Dermis blood vessel endothelial cell (primary cell): ENCODE data around the gene EML5. TPM values are rescaled to one million over a fixed set of nuclear protein-coding genes. Genes with fewer than 3 reads are reported as not detected.

ENCODE experiments used
- DNase-seq: peaks from one replicate; pipeline ENCODE4 v3.0.0; 2010
- total RNA-seq: library from RNA; depleted of rRNA; stranded (reverse); fragments of >200 nt; gene quantifications from 2 replicates; pipeline ENCODE4 v1.2.3, GENCODE V29; 2014

Gene EML5
- total RNA-seq, 1 donor from 2014 or later = under 0.01 TPM

DNA sequence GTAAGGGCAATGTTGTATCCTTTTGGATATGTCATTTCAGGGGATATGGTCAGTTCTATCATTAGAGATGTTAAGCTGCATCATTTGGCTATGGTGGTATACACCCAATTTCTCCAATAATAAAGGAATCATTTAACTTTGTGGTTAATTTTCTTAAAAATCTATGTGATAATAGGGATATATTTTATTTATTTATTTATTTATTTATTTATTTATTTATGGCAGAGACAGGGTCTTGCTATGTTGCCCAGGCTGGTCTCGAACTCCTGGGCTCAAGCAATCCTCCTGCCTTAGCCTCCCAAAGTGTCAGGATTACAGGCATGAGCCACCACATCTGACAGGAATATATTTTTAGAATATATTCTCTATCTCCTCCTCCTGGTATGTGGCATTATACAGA lies 85.7 kb downstream of the EML5 start:
- no peak for DNase-seq

DNA sequence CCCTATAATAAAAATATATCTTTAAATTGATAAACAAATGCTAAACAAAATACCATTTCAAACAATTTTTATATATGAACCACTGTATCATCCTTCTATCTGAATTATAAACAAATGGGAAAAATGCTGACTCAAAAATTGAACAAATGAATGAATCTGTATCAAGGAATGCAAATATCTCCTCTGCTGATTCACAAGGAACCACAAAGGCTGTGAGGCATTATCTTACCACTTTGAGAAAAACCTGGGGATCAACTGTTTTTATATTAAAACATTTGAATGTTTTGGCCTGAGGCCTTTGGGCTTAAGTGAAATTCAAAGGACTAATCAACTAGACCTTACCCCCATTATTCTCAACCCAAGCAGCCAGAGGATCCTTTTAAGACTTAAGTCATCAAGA lies 86.3 kb downstream of the EML5 start:
- no peak for DNase-seq

DNA sequence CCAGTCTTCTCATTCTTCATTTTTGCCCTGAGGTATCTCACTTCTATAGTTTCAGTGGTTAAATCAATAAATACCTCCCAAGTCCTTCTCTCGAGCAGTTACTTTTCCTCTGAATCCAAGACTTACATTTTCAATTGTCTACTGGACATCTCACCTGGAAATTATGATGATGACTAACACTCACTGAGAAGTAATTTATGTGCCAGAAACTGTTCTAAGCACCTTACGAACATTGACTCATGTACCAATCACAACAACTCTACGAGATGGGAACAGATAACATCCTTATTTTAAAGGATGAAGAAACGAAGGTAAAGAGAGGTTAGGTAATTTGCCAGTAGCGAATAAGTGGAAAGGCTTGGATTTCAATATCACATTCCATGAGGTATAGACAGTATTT lies 94.1 kb downstream of the EML5 start:
- no peak for DNase-seq

DNA sequence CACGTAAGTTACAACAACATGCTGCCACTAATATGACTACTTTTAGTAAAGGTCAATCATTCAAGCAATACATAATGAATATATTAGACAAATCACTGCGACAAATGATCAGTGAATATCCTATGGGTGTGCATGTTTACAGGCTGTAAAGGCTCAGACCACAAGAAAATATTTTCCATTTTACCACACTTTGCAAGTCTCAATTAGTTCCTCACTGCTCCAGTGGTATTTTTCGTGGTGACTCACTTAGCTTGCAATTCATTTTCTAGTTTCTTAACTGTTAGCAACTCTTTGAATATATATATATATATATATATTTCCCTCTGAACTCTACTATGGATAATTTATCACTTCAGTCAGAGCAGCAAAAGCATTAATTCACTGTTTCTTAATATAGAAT lies 96.9 kb downstream of the EML5 start:
- no peak for DNase-seq

DNA sequence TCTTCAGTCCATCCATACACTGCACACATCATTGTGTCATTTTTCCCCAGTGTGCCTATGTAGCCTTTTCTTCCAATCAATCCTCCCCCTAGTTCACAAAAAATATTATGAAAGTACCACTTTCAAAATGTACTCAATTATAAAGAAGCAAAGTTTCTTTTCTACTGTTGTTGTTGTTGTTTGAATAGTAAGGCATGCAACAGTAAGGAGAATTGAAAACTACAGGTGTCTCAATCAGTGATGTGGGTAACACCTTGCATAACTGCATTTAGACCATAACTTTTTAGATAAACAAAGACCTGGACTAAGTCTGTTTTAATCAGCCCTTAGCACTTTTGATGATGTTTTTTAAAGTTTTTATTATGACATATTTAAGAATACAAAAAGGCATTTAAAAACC lies 104.4 kb downstream of the EML5 start:
- DNase-seq = no peak

DNA sequence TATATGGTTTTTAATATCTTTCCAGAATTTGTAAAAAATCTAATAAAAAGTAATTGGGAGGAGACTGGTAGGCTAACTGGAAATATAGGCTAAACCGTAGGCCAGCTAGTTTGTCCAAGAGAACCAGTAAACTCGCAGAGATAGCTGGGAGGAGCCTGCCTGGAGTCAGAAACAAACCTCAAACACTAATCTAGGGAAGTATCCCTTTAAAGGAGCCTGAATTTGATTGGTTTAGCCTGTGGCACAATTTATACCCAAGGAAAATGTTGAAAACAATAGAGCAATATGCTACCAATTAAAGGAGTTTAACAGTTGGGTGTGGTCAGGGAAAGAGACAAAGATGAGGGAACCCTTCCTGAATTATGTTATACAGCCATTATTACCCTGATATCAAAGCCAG lies 109.6 kb downstream of the EML5 start:
- DNase-seq = no peak

DNA sequence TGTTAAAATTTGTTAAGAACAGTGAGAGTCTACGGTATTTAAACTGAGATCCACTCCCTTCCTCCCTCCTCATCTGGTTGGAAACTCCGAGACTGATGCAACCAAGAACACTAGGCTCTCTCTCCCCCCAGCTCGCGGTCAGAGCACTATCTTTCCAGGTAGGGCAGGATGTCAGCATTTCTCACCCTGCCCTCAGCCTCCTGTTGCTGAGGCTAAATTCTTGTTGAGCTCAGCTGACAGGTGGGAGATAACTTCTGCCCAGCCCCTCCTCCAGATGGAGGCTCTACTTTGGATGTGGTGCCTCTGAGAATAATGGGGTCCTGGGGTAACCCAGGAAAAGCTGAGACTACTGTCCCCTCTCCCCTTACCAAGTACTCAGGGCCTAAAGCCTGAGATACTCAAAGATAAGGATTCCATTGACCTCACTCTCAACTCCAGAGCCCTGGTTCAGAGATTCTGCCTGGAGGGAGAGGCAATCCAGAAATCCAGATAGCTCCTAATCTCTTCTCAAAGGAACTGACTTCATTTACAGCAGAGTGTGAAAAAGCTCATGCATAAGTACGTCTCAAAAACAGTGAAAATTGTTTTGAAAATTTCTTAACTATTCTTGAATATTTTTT lies 110.1 kb downstream of the EML5 start:
- DNase-seq = no peak

DNA sequence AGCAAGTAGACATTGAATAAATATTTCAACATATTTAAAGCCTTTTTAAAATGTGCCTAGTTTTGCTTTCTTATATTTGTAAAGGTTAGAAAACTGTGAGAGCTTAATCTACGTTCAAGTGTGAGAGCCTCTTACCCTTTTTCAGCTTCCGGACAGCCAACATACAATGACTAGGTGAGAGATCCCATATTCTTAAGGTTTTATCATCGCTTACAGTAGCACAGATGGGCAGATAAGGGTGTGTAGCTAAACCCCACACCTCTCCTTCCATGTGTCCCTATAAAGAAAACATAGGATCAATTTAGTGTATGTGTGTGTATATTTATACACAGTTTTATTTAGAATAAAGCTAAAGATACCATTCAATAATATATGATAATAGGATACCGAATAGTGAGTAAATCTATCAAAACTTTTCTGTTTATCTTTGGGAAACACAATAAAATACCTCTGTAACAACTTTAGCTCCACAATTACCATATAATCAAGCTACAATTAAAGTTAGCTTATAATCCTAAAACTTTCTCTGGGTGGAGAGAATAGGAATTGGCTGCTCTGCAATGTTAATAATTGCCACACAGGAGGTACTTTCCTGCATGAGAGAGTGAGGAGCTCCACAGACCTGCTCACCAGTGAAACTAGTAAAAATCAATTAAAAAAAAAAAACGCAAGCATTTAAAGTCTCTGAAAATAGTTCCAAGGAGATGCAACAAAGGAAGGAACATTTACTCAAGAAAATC lies 110.8 kb downstream of the EML5 start:
- no peak for DNase-seq

DNA sequence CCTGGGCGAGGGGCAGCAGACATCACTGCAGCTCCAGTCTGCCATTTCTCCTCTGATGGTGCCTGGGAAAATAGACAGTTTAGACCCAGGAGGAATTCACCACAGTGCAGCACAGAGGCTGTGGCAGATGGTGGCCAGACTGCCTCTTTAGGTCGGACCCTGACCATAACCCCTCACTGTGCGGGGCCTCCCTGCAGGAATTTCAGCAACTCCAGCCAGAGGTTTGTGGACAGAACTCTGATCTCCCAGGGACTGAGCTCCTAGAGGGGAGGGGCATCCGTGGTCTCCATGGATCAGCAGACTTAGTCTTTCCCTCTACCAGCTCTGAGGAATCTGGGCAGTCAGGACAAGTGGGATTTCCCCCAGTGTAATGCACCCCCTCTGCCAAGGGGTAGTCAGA lies 123.4 kb downstream of the EML5 start:
- no peak for DNase-seq

DNA sequence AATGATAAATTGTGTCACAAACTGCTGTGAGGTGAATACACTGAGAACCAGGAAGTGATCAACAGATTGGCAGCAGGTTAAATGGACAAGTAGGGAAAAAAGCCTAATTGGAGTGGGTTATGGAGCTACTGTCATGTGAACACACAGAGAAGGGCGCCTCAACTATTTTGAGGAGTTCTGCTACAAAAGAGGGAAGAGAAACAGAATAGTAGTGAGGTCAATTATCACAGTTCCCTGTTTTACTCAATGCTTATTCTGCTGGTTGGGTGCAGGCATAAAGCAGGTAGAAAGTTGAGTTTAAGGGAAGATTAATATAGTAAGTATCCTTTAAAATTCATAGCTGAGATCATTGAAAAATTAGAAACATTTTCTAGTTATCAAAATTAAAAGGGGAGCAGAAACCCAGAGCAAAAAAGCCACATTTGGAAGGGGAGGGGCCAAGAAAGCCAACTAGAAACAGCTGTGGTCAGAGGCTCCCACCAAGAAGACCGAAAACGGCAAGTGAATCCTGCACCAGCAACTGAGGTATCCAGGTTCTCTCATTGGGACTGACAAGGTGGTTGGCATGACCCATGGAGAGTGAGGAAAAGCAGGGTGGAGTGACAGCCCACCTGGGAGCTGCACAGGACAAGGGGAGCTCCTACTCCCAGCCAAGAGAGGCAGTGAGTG lies 124.2 kb downstream of the EML5 start:
- no peak for DNase-seq

DNA sequence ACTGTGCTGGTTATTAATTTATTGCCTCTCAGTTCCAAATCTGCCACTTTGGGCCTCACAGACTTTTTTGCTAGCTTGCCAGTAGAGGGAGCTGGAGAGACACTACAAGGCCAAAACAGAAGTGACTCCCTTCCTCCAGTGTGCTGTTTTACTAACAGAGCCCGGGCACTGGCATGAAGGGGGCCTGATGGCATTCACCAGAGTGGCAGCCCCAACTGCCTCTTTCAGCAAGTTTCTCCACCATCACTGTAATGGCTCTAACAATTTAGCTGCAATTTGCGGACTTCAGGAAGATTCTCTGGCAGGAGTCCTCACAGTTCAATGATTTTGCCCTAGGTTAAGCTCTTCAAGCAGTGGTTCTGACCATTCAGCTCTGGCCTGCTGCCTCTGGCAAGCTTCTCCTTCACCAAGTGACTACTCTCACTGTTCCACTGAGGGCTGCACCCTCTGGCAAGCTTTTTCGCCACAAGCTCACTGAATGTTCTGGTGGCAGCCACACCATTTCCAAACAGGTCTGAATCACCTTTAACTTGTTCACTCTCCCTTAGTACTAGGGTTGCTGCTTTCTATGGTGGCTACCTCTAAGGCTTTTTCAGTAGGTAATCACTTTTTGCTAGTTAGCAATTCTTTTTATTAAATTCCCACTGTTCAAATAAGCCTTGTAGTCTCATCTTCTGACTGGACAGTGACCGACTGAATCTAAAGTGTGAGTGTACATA lies 125.0 kb downstream of the EML5 start:
- peak; percentile 83 for DNase-seq

DNA sequence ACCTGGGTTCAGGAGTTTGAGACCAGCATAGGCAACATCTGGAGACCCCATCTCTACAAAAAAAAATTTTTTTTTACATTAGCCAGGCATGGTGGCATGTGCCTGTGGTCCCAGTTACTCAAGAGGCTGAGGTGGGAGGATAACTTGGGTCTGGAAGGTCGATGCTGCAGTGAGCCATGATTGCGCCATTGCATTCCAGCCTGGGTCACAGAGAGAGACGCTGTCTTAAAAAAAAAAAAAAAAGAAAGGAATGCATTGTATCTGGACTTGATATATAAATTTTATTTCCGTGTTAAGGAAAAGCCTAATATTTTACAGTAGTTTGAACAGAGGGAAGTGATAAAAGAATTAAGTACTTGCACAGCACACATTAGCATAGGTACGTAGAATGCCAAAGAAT lies 132.7 kb downstream of the EML5 start:
- no peak for DNase-seq

DNA sequence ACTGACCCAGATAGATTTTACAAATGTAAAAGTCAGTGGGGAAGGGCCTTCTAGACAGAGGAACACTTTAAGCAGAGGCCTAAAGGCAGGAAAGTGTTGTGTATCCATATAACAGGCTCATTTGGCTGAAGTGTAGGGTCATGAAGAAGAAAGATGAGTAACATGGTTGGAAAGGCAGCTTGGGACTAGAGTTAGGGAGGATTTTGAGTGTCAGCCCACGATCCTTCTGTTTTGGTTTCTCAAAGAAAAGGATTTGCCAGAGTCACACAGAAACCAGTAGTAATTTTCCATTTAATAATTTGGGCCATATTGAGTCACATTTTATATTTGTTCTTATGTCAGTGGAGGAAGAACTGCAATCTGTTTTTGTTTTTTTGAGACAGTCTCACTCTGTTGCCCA lies 153.5 kb downstream of the EML5 start:
- no peak for DNase-seq

DNA sequence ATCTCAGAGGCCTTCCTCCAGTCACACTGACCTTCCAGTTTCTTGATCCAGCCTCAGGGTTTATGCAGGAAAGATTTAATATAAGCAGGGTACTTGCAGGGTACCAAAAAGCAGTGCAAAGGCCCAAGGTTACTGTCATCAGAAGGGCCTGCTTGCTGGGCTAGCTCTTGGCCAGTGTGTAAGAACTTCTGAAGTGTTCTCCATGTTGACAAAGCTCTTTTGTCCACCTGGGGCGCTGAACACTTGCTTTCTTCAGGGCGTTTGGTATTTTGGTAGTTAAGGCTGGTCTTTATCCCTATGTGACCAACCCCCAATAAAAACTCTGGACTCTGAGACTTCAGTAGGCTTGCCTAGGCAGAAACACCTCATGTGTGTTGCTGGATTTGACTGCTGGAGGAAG lies 160.2 kb downstream of the EML5 start:
- no peak for DNase-seq

DNA sequence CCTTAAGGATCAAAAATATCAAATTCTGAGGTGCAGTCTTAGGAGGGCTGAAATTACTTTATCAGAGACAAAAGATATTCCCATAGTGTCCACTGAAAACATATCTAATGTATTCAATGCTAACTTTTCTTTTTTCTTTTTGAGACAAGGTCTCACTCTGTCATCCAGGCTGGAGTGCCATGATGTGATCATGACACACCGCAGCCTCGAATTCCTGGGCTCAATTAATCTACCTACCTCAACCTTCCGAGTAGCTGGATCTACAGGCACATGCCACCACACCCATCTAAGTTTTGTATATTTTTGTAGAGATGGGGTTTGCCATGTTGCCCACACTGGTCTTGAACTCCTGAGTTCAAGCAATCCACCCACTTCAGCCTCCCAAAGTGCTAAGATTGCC lies 161.7 kb downstream of the EML5 start:
- no peak for DNase-seq

DNA sequence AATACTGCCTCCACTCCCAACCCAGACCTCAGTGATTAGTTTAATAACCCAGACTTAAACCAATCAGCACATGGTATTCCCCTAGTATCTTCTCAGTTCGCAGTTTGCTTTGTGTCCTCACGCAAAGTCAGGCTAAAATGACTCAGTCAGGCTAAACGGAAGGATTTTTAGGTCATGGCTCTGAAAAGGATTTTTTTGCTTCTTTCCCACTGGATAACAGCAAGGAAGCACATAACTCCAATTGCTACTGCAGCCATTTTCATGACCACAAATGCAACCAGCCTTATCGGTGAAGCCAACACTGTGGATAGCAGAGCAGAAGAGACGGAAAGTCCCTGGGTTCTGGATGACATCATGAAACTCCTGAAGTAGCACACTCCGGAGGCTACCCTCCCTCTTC lies 162.2 kb downstream of the EML5 start:
- peak; percentile 45 for DNase-seq

DNA sequence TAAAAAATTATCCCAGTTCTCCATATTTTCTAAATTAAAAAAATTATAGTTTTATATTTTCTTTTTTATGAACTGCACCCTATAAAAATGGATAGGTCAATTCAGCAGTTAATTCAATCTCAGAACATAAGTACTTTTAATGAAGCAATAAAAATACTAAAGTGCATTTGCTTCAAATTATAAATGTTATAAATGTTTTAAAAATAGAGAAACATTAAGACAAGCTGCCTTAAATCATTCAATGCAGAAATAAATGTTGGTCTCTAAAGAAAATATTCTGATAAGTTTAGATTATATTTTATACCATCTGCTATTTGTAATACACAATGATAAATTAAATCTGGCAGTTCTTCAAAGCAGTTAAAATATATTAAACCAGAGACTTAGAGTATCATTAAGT lies 164.3 kb downstream of the EML5 start:
- DNase-seq = no peak

DNA sequence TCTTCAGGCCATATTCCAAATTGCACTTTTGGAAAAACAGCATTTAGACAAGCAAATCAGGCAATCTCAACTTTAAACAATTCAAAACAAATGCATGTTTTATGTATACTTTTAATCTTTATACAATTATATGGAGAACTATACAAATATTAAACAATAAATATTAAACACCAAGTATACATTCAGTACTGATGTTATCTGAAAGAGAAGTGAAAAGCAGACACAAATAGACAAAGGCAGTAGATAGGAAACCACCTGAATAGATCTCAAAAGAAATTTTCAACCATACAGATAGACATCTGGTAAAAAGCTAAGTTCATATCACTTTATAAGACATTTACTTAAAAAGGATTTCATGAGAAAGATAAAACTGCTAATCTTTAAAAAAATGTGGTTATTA lies 164.7 kb downstream of the EML5 start:
- DNase-seq = no peak

DNA sequence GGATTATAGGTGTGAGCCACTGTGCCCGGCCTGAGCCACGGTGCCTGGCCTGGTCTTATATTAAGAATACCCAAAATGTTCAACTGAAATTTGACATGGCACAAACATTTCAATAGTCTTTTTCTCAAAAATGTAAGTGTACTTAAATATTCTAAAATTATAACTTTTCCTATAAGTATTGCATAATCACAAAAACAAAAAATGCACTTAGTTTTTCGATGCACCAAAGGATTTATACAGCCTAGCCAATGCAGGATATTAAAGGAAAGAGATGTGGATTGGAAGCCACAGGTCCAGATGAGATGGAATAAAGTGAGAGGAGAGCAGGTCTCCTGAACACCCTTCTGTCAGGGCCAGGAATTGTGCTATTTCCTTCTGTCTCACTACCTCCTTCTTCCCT lies 167.1 kb downstream of the EML5 start:
- no peak for DNase-seq

DNA sequence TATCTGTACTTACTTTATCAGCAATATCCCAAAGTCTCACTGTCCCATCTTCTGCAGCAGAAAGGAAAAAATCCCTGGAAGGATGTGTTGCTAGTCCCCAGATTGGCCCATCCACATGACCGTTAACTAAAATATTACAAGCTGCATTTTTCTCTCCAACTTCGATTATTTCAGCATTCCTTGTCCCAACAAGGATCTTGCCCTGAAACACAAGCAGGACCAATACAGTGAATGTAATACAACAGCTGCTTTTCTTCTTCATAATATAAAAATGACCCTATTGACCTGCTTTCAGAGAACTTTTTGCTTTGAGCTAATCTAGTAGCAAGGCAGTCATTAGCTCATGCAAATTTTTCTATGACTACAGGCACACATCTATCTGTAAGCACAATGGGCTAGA lies 171.7 kb downstream of the EML5 start:
- DNase-seq = no peak

DNA sequence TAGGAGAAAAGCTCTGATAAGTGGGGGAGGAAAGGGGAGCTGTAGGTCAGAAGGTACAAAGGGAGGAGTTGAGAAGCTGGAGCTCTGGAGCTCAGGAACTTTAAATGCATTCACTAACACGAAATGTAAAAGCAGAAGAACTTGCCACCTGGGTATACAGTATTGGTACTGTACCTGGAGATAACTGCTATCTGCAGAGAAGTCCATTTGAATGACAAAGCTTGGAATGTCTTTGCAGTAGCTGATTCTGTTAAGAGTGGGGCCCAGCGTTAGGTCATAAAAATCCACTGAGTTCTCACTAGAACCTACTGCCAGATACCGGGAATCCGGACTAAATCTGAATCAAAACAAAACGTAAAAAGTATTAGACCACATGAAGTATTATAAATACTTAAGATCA lies 174.3 kb downstream of the EML5 start:
- no peak for DNase-seq

DNA sequence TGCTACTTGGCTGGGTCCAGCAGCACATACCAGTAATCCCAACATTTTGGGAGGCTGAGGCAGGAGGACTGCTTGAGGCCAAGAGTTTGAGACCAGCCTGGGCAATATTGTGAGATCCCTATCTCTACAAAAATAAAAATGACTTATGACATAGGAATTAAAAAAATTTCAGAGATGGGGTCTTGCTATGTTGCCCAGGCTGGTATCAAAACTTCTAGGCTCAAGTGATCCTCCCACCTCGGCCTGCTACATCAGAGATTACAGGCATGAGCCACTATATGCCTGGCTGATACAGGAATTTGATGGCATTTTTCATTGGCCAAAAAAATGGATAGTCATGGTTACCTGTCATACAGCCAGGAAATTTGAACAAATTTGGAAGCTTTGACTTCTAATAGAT lies 175.3 kb downstream of the EML5 start:
- DNase-seq = no peak

DNA sequence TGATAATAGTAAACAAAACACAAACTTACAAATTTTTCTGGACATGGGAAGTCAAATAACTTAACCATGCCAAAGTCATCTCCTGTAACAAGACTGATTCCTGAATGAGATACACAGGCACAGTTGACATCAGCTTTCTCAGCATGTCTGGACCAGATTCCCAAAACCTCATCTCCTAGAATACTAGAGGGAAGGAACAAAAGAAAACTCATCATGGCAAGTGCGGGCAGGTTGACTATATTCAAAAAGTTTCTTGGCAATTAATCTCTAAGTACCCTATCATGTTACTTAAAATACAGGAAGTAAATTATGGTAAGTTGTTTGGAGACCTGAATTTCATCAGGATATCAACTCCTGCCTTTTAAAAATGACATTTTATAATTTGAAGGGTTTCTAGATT lies 176.1 kb downstream of the EML5 start:
- no peak for DNase-seq
